Measurements from ENCODE around the gene HOXB4.

Gene HOXB4

DNA sequence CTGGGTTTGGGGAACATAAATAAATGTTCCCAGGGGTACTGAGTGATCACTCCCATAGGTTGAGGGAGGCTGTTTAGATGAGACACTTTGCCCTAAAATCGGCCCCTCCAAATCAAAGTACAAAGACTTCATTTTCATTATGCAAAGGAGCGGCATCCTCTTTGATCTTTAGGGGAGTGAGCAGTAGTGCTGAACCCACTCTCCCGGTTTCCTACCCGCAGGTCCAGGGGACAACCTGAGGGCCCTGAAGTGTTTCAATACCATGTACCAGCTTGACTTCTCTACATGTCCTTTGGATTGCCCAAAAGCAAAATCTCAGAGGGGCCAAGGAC lies 23.0 kb upstream of the HOXB4 start:
- no peak for DNase-seq

DNA sequence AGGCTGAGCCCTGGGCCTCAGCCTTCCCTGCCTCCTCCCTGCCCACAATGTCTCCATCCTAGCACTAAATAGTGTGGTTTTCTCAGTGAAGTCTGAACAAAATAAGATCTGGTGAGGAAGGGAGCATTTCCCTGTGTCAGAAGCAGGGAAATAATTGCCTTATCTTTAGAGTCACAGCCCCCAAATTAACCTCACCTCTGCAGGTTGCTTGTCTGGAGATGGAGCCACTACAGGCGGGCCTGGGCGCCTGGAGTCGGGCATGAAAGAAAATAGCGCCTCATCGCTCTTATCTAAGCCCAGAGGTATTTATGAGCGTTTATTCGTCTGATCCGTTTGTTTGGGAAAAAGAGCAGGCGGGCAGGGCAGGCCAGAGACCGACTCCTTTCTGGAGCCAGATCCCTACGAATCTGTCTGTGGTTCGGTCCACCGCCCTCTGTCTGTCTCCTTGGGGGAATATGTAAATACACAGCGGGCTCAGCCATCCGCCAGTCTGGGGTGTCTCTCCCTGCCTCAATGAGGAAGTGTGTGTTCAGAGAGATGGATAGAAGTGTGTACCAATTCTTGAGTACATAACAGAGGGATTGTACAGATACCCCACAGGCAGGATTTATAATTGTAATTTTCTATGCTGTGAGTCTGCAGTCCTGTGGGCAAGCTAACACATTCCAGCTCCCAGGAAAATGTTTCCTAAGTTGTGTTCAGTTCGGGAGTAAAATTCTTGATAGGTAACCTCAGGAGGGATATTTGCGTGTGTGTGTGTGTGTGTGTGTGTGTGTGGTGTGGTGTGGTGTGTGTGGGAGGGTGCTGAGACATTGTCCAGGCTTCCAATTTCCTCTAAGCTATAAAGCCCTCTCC lies 22.3 kb upstream of the HOXB4 start:
- DNase-seq, result no peak

DNA sequence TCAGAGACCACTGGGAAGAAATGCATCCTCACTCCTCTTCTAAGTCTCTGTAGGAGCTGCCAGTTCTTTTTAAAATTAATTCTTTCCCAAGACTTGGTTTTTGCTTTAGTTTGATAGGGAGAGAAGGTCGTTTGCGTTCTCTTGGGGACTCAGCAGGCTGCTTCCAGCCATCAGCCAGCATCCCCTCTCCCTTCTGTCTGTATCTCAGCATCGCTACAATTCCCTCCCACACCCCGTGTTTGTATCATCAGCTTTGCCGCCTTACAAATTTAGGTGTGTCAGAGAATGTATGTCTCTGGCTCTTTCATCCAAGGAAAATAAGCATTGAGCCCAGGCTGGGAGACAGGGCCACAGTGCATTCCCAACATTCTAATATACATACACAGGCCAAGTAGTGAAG lies 21.2 kb upstream of the HOXB4 start:
- DNase-seq, result no peak

DNA sequence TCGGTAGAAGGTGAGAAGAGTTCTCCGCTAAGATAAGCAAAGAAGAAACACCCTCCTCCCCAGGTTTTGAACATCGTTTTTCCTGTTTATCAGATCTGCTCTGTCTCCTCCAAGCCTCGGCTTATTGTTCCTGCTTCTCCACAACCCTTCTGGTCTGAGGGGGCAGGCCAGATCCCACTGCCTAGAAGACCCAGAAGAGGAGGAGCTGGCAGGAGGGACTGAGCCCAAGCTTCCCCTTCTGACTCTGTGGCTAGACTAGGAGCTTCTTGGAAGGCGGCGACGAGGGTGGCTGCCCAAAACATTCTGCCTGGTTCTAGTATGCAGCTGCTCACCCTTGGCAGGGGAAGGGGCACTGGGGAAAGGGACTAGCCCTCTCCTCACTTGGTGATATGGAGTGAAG lies 20.6 kb upstream of the HOXB4 start:
- no peak for DNase-seq

DNA sequence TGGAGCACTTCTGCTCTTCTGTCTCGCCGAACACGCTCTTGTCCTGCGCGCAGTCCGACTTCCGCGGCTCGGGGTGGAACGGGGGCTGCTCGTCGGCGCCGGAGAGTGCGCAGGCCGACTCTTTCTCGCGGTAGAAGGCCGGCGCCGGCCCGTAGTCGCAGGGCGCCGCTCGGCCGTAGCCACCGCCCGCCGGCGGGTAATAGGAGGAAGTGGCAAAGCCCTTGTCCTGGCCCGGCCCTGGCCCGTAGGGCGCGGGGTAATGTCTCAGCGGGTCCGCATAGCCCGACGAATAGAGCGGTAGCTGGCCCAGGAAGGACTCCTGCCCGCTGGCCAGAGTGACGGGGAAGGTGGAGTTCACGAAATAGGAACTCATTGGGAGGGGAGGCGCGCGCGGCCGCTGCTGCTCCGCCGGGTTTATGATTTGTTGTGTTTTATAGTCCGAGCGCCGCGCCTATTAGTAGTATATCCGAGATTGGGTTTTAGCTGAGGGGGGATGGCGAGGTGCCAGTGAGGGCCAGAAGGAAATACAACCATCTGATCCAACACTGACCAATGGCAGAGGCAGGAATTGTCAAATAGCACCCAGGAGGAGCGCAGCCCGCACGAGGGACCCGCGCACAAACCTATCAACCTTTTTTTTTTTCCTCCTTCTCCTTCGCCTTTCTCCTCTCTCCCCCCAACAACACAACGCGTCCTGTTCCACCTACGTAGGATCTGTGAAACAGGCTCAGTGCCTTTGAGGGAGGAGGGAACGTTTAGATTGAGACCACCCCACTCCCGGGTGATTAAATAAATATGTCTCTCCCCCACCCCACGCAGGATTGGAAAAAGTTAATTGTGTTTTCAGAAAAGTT lies 19.9 kb upstream of the HOXB4 start:
- no peak for DNase-seq

DNA sequence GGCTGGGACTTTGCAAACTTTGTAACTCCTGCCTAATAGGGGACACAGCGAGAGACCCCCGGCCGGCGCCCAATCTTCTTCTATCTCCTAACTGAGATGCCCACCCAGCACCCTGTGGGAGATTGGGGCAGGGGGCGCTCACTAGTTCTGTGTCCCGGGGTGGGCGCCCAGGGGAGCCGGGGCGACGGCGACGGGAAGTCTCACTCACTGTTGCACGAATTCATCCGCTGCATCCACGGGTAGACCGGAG lies 19.3 kb upstream of the HOXB4 start:
- DNase-seq, result no peak

DNA sequence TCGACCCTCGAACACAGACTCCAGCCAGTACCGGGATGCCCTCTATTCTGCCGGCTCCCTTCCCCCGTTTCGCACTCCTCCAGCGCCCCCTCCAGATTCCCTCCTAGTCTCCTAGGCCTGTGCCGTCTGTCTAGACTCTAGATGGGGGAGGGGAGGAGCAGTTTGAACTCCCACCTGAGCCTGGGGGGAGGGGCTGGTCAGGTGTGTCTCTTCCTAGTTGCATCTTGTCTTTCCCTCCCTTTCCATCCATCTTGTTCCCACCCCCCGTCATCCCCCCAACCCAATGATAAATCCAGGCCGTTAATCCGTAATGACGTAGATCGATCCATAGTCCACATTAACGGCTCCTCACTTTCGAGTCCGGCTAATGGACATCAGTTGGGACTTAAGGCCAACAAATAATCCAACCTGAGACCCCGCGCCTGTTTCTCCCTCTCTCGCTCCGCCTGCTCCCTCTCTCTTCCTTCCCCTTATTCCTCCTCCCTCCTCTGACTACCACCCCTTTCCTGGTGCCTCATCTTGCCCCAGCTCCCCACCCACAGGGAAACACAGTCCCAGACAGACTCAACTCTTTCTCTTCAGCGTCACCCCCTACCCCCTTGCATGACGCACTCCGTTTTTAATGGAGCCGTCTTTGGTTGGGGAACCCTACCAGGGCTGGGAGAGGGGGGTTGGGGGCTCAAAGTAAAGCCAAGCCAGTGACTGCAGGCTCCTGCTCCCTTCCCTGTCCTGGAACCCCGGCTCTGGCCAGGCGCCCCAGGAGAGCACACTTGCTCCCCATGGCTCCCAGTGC lies 18.8 kb upstream of the HOXB4 start:
- no peak for DNase-seq

DNA sequence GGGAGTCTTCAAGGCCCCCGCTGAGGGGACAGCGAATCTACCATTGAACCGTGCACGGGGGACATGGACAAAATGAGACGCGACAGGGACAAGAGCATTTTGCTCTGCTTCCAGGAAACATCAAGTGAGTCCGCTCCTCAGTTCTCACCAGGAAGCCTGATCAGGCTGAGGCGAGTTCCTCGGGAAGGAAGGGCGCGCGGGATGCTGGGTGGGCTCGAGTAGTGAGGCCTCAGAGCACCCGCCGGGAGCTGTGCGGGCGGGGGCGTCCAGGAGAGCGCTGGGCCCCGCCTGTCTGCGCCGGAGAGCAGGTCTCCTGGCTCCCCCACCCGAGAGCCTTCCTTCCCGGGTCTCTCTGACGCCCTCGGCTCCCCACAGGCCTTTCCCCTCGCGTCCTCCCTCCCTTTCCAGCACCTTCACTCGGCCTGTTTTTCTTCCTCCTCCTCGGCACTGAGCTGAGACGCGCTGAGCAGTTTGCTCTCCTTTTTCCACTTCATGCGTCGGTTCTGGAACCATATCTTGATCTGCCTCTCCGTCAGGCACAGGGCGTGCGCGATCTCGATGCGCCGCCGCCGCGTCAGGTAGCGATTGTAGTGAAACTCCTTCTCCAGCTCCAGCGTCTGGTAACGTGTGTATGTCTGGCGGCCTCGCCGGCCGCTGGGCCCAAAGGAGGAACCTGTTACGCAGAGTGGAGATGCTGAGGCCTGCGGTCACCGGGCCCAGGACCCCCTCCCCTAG lies 18.0 kb upstream of the HOXB4 start:
- DNase-seq, result no peak

DNA sequence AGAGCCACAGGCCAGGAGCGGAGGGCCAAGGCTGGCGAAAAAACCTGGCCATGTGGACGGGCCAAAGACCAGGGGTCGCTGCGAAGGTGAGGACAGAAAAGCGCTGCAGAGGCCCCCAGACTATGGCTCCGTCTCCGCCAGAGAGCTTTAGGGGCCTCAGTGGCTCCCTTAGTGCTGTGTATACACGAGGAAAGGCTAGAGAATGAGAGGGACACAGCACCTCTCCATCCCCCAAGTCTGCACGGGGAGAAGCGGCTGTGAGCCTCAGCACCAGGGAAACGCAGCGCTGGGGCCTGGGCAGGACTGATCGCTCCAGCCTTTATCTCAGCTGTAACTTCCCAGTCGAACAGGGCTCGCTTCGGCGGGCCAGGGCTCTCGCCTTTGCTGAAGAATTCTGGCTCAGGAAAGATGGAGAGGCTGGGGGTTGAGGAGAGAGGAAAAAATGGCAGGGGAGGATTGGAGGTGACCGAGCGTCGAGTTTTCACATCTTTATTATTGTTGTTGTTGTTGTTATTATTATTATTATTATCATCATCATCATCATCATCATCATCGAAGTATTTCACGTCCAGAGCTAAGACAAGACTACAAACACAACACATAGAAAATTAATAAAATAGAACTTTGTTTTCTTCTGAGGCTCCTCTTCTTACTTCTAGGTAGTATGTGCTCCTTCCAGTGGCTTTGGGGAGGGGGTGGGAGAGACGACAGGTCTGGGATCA lies 17.3 kb upstream of the HOXB4 start:
- DNase-seq, result no peak

DNA sequence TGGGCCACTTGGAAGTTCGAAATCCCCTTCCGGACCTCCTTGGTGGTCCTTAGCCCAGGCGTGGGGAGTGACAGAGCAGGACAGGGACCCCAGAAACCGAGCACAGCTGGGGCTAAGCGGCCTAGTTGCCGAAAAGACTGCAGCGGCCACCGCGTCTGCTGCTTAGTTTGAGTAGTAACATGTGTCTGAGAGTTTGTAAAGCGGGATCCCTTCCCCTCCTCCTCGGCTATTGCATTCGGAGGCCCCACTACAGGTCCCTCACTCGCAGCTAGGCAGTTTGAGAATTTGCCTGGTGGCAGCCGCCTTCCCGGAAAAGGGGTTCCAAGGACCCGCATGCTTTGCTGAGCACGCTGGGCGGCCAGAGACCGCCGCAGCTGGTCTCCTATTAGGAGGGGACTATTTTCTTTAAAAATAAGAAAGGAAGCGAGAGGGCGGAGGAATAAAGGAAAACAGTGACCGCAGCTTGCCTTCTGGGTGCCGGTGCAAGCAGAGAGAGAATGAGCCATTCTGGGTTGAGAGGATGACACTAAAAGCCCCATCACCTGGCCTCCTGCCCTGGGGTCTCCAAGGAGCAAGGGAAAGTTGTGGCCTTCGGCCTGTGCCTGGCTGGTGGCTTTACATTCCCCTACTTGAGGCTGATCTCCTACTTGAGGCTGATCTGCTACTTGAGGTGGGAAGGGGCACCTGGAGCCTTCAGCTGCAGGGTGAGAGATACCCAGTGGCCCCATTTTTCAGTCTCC lies 16.6 kb upstream of the HOXB4 start:
- DNase-seq, result no peak

DNA sequence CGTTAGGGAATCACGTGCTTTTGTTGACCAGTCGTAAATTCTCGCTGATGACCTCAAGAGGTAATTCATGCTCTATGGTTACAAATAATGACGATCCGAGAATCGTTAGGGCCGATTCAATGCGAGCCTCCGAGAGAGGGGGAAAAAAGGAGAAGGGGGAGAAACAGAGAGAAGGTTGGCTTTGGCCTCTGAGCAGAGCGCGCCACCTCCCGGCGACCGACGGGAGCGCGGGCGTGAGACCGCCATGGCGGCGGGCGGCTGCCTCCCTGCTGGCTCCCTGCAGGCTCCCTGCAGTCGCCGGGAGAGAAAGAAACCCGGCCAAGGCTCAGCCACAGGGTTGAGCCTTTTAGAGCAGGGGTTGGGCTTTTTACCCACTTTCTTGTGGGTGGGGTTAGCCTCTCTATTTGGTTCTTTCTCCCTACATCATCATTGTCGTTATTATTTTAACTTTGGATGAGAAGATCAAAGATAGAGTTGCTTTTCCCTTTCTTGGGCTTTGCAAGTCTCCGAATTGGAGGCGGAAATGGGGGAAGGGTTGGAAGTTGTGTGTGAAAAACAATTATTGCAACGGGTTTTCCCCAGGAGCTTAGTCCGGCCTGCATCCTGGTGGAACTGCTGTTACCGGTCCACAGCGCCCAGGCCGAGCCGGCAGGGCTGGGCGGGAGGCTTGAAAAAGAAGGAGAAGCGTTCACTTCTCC lies 15.8 kb upstream of the HOXB4 start:
- peak; percentile 44 for DNase-seq

DNA sequence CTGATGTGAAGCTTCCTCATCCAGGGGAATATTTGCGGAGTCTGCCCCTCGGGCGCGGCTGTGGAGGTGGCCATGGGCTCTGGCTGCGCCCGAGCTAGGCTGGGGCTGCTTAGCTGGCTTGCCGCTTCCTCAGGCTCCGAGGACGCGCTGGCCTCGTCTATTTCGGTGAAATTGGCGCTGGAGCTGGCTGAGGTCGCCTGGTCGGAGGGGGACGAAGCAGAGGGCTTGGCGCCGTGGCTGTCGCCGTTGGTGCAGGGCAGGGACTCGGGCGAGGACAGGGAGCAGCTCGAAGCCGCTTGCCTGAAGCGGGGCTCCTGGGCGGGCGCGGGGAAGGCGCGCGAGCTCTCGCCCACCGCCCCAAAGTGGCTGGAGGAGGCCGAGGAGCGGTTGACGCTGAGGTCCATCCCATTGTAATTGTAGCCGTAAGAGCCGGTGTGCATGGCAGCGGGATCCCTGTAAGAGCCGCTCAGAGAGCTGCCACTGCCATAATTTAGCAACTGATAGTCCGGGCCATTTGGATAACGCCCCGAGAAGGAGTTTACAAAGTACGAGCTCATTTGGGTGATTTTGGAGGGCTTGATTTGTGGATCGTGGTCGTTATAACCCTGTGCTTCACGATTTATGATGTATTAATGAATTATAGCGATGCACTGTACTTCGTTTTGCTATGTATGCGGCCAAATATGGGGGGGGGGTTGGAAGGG lies 15.1 kb upstream of the HOXB4 start, which contains the start of gene HOXB5:
HOXB5 (minus strand) TSS at position 654 of the 704 bp plus-strand sequence; CDS start at position 557, 97 bp downstream.
- DNase-seq, result no peak

DNA sequence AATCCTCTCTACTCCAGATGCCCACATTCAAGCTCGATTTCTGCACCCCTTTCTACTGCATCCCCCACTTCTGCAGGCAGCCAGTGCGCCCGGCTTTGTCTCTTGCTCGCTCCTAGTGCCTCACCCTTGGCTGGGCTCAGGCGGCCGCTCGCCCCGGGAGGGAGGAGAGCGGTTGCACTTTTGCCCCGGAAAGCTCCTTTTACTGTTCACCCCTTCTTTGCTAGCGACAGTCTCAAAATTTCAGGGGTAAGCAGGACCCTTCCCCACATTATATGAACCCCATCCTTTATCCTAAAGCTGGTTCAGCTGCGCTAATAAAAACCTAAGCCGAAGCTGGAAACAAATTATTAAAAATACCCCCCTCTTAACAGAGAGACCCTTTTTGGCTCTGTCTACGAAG lies 14.4 kb upstream of the HOXB4 start:
- DNase-seq, result no peak

DNA sequence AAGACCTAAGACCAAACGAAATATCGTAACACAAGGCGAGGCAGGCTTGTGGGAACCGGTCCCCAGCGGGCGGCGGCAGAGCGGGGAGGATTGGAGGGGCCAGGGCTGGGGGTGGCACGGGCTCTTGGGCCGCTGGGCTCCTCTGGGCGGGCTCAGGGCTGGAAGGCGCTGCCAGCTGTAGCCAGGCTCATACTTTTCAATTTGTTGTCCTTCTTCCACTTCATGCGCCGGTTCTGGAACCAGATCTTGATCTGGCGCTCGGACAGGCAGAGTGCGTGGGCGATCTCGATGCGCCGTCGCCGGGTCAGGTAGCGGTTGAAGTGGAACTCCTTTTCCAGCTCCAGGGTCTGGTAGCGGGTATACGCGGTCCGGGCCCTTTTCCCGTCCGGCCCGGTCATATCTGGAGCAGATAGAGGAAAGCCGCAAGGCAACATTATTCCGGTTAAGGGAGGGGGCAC lies 13.9 kb upstream of the HOXB4 start:
- DNase-seq, result no peak

DNA sequence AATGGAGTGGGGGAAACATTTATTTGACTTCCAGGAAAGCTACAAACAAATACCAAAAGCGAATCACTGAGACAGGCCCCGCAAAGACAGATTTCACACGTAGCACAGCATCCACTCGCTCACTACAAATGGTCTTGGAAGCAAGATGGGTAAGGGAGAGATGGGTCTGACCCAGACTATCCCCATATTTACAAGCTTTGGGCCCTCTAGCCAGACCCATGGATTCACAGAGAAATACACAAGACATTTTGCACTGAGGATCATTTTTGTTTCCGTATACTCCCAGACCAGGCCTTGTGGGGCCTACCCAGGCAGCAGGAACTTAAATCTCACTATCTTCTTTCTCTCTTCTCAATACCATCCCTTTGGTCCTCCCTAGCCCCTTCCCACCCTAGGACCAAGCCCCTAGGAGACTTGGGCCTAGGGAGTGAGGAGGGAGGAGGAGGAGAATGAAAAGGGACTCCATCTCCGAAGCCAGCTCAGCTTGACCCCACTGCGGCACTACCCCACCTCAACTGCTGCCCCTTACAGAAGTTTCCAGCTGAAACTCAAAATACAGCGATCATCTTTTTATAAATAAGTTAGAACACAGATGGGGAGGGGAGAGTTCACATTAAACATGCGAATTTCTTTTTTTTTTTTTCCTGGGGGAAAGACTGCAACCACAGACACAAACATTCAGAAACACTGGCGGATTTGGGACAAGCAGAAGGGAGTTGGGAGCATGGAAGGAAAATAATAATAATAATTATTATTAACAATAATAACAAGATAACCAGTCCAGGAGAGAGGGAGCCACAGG lies 13.3 kb upstream of the HOXB4 start:
- DNase-seq, result no peak

DNA sequence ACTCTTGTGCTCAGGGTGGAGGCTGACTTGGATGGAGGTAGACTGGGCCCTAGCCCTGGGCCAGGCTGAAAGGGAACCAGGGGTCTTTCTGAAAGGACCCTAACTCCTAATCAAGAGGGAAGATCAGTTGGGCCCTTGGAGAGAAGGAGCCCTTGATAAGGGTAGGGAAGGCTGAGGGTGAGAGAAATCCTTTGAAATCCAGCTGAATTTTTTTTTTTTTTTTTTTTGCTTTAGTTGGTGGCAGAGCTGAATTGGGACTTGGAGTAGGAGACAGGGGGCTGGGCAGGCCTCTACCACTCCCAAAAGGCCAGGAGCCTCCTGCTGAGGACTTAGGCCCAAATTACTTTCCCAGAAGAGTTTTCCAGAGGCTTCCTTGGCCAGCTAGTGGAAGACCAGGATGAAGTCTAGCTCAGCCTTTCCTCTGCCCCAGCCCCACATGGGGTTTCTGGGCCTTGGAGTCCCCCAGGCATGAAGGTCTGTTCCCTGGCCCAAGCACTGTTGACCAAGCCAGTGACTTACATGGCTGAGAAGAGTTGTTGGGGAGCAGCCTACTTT lies 12.5 kb upstream of the HOXB4 start:
- no peak for DNase-seq

DNA sequence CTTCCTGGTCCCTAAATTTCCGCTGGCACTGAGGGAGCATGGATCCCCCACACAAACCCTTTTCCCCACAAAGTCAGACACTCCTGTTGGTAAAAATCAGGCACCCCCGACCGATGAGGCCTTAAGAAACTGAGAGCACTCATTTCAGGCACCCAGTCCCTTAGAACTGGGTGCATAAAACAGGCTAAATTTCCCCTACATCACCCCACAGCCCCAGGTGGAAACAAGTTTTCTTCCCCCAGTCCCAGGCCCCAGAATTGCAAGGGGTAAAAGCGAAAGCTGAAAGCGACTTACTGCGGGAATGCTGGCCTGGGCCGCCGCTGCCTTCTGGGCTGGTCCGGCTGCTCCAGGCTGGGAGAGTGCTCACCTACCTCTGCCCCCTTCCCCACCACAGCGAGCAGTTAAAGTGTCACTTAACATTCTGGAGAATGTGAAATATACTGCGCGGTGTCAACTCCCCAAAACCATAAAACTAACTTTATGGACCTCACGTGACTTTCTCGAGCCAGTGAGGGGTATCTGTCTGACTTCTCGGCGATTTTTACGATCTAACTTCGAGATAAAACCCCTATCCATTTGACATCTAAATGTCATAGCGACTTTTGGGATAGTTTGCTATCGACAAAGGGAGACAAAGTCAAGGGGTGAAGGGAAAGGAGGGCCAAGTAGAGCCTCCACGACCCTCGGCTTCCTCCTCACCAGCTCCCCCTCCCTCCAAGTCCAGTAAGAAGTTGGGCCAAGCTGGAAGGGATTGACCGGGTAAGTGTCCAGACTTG lies 11.9 kb upstream of the HOXB4 start, which contains the start of gene HOXB3:
HOXB3 (minus strand) TSS at position 411 of the 776 bp plus-strand sequence. CDS start 37,767 bp downstream, outside the sequence.
- DNase-seq, result no peak
